Measurements from ENCODE around the gene FHIT.
"Not testable (repeated sequence)": the region's sequence is repeated elsewhere in the genome, so short reads cannot be mapped to it uniquely, and the experiment has no call there.

Gene FHIT

GRCh38 chr3:61051666-61052065, 199.6 kb downstream of the FHIT start:
- DNase-seq, result no peak

DNA sequence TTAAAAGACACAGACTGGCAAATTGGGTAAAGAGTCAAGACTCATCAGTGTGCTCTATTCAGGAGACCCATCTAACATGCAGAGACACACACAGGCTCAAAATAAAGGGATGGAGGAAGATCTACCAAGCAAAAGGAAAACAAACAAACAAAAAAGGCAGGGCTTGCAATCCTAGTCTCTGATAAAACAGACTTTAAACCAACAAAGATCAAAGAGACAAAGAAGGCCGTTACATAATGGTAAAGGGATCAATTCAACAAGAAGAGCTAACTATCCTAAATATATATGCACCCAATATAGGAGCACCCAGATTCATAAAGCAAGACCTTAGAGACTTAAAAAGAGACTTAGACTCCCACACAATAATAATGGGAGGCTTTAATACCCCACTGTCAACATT, 206.1 kb downstream of the FHIT start:
- DNase-seq, result not testable (repeated sequence)

- no peak for DNase-seq
Observed at GRCh38 chr3:61043156-61043555, 208.1 kb downstream of the FHIT start.

DNA sequence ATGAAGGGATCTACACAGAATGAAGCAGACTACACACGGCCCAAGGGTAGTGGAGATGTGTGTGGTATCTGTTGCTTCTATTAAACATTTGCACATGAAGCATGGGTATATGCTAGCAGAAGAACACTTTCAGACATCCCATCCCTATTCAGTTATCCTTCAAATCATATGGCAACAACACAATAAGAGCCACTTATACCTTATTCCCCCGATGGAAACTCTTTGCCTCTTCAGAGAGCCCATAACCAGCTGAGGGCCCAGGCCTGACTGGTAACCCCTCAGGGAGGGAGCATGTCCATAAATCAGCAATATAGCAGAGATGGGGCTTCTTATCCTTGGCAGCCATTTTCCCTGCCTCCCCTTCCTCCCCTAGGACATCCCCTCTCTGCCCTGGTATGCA, 210.6 kb downstream of the FHIT start:
- DNase-seq, result no peak

DNA sequence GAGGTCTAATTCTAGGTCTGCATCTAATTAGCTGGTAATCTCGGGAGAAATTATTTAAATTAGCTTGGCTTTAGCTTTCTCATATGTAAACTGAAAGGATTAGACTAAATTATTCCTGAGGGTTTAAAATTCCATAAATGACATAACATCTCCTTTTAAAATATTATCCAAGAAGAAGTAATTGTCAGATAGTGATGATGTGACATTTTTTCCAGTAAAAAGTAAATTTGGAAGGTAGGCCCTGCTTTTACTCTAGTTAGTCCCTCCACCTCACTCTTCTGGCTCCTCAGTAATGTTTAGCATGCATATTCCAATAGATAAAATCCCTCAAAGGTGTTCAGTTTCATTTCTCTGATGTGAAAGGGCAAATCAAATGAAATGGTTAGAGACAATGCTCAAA, 215.7 kb downstream of the FHIT start:
- no peak for DNase-seq

GRCh38 chr3:61032991-61033390, 218.3 kb downstream of the FHIT start:
- DNase-seq, result no peak

DNA sequence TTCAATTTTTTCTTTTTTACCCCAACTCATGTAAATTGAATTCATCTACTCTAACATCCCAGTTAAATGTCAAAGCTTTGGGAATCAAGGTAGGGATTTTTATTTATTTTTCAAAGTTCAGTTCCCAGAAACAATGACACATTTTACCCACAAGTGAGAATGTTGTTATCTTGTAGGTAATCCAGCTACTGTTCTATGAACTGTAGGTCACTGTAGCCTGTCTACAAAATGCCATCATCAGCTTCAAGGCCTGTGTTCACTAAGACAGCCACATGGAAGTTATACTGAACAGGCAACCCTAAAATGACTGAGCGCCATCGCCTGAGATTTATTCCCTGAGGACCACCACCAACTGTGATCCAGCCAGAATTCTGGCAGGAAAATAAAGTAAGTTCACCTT, 219.7 kb downstream of the FHIT start:
- DNase-seq, result no peak

DNA sequence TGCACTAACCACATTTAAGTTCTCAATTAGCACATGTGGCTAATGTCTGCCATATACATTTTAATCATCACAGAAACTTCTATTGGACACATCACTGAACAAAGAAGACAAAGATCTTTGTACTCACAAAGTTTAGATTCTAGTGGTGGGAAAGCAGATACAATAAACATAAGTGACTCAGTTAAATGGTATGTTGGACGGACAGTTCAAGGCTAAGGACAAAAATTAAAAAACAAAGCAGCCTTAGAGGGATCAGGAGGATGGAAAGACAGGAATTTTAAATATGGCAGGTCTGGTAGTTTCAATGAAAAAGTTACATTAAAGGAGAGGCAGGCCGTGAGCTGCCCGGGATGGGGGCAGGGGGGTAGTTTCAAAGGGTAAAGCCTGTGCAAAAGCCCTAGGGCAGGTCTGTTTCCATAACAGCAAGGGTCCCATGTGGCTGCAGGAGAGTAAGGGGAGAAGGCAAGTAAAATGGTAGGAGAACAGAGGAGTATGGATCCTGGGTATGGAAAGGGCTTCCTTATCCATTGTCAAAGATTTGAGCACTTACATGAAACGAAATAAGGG, 220.7 kb downstream of the FHIT start:
- DNase-seq, result no peak

DNA sequence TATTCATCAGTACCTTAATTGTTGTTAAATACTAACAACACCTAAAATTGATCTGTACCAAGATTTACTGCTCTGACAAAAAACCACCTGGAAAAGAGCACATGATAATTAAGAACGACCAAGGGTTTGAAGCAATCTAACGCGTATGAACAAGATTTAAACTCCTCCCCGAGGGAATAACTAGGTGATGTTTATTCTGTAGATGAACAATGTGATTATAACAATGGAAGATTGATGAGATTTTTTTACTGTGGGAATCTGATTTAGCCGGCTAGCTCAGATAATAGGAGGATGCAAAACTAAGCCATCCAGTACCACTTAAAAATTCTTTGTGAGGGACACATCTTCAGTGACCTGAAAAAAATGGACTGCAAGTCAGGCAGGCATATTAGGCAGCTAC, 222.1 kb downstream of the FHIT start:
- DNase-seq, result no peak

GRCh38 chr3:61018807-61019206, 232.4 kb downstream of the FHIT start:
- DNase-seq, result no peak

GRCh38 chr3:61017028-61017427, 234.2 kb downstream of the FHIT start:
- DNase-seq, result not testable (repeated sequence)

DNA sequence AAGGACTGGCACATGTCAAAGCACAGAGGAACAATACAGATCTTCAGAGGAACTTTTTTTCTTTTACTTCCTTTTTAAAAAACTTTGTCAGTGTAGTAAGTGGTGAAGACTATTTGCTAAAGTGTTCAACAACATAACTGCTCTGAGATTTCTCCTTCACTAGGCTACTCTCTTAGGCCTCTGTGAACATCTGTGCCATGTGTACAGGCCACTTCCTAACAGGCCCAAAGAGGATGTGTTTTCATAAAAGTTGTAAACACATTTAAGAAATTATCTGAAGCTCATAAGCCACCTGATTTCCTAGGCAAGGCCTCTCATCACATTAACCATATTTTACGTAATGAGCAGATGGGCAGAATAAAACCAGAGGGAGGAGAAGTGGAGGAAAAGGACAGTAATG, 235.4 kb downstream of the FHIT start:
- no peak for DNase-seq

- no peak for DNase-seq
Observed at GRCh38 chr3:61015408-61015807, 235.8 kb downstream of the FHIT start.

DNA sequence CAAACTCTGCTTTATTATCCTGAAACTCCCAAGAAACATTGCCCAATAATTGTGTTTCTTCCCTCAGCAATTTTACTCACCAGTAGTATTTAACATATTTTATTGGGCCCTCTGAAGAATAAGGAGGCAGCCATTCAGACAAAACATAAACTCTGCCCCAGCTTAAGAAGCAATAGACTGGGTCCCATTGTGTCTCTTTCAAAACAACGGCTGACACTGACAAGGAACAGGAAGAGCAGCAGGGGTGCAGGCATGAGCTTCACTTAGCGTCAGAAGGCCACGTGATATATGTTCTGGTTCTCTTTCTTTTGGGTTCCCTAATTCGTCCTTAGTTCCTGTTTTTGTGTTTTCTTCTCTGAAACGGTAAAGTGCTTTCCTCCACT, 242.3 kb downstream of the FHIT start:
- no peak for DNase-seq

DNA sequence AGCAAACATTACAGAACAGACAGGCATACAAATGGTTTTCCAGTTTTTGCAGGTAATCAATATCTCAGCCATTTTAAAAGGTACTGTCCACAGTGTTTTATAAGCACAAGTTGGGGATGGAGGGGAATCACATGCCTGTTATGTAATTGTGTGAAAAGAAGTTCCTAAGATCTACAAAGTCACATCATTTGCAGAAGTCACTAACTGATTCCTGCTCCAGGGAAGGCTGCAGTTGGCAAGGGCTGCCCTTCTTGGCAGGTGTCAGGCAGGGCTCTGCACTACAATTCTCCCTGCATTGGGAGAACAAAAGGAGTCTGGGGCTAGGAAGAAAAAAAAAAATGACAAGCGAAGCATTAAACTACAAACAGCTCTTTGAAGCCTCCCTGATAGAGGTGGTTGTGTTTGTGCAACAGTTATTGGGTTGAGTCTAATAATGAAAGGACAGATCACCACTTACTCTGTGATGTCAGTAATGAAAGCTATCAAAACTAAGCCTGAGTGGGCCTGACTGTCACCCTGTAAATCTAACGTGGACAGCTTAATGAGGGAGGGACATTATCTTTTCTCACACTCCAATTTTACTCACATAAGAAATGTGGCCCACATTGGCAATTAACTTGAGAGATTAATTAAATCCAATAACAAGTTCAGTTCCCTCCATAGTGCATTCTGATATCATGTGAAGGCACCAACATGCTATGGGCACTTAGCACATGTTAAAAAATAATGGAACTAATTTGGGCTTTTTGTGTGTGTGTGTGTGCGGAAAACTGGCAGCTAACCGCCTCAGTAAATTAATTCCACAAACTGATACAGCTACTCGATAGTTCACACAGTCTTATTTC, 242.9 kb downstream of the FHIT start:
- no peak for DNase-seq

GRCh38 chr3:61005591-61005990, 245.7 kb downstream of the FHIT start:
- DNase-seq, result no peak

- DNase-seq, result no peak
Observed at GRCh38 chr3:60998858-60999257, 252.4 kb downstream of the FHIT start.

DNA sequence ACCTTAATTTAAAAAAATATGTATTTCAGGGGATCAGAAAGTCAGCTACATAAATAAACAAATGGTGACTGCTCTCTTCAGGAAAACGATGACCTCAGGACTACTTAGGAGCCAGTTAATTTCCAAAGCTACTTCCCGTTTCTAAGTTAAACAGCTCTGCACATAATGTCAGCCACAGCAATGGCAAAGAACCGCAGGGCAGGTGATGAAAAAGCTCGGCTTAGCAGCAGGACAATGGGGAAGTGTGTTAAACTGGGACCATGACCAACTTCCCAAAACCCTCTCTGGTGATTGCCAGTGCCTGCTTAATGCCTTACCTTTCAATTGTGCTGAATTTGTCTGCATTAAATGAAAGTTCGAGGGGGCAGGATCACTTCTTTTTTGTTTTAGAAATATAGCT, 258.9 kb downstream of the FHIT start:
- no peak for DNase-seq

- no peak for DNase-seq
Observed at GRCh38 chr3:60990442-60990730, 260.9 kb downstream of the FHIT start.

DNA sequence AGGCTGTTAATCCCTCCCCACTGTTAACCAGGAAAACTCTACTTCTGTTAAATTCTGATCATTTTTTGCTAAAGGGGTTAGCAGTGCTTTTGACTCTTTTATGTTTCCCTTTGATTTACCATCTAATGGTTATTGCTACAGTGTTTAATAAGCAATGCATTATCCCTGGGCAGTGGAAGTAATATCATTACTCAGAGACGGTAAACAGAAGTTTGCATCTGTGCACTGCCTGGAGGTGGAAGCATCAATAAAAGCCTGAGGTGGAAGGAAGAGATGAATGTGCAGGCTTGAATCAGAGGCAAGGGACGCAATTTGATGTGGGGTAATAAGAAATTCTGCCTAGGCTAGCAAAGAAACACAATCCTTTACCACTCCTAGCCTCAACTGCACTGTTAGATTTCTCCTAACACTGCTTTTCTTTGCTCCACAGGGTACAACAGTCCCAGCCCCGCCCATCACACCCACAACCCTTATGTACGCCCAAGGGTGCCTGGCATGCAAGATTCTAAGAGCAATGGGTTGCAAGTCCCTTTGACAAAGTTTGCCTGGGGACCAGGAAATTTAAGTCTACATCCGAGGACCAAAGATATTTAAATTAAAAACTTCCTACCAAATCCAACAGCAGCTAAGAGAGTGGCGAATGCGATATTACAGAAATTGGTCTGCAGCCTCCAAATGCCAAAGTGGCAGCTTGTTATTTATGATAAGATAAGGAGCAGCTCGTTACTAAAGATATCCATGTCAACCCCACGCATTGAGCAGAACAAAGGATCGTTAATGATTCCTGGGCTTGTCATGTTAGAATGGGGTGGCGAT, 261.4 kb downstream of the FHIT start:
- no peak for DNase-seq

- DNase-seq, result not testable (repeated sequence)
Observed at GRCh38 chr3:60987191-60987590, 264.1 kb downstream of the FHIT start.

- no peak for DNase-seq
Observed at GRCh38 chr3:60986552-60986951, 264.7 kb downstream of the FHIT start.

GRCh38 chr3:60983906-60984305, 267.3 kb downstream of the FHIT start:
- DNase-seq, result no peak

GRCh38 chr3:60980342-60980692, 270.9 kb downstream of the FHIT start:
- DNase-seq, result no peak

All from NCI-H1694 (cell line).